ENCODE measurements around the gene ZCCHC24. TPM values are rescaled to one million over a fixed set of nuclear protein-coding genes. Genes with fewer than 3 reads are reported as not detected.

The ZCCHC24 gene
- total RNA-seq, 1 donor from 2014 or later: 1.6 TPM

DNA sequence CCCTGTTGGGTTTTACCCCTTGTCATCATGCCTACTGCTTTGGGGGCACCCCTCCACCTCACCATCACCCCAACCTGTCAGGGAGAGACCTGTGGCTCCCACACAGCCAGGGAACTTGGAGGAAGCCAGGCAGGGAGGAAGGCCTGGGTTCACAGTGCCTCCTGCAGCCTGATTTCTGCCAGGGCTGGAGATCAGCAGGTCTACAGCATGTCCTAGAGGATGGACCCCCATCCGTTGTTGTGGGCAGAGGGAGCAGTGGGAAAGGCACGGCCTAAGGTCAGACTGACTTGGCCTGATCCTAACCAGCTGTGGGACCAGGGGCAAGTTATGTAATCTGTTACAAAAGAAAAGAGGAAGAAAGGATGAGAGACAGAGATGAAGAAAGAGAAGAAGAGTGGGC, 28.2 kb downstream of the ZCCHC24 start:
- no peaks in the 10 kb centered on the region for H3K9me3 Mint-ChIP-seq (ENCODE audit: low read depth)
- no peak for DNase-seq (ENCODE audit: low spot score, unreplicated experiment)
- TF ChIP-seq, protein P1, sequence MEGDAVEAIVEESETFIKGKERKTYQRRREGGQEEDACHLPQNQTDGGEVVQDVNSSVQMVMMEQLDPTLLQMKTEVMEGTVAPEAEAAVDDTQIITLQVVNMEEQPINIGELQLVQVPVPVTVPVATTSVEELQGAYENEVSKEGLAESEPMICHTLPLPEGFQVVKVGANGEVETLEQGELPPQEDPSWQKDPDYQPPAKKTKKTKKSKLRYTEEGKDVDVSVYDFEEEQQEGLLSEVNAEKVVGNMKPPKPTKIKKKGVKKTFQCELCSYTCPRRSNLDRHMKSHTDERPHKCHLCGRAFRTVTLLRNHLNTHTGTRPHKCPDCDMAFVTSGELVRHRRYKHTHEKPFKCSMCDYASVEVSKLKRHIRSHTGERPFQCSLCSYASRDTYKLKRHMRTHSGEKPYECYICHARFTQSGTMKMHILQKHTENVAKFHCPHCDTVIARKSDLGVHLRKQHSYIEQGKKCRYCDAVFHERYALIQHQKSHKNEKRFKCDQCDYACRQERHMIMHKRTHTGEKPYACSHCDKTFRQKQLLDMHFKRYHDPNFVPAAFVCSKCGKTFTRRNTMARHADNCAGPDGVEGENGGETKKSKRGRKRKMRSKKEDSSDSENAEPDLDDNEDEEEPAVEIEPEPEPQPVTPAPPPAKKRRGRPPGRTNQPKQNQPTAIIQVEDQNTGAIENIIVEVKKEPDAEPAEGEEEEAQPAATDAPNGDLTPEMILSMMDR (IDR thresholded peaks at IDR 0.05; ENCODE audit: unreplicated experiment): no peak
- no peak overlapping the region for H3K27ac Mint-ChIP-seq
- no peaks in the 10 kb centered on the region for H3K4me1 Mint-ChIP-seq (ENCODE audit: low read depth)
- H3K36me3 Mint-ChIP-seq (ENCODE audit: insufficient read depth): no peaks in the 10 kb centered on the region
- H3K27me3 Mint-ChIP-seq: no peaks in the 10 kb centered on the region
- H3K4me3 Mint-ChIP-seq (ENCODE audit: low read depth): no peak overlapping the region

DNA sequence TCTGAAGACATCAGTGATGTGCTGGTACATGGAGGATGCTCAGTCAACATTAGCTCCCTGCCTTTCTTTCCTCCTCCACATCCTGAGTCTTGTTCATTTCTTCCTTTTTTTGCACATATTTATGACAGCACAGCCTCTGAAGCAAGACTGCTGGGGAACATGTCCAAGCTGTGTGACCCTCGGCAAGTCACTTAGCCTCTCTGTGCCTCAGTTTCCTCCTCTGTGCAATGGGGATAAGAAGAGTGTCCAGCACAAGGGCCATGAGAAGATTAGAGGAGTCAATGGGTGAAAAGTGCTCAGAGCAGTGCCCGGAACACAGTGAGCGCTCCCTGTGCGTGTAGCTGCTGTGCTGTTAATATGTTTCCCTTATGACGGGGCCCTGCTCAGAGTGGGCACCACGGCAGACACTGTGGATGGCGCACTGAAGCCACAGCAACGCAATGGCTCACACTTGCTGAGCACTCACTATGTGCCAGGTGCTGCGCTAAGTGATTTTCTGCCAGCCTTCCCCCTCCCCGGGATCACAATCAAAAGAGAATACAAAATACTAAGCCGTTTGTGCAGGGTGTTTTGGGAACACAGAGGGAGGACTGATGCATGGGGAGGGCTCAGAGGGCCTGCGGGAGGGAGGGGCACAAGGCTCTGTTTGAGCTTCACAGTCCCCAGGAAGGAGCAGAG, 28.7 kb downstream of the ZCCHC24 start:
- no peak overlapping the region for H3K4me3 Mint-ChIP-seq (ENCODE audit: low read depth)

DNA sequence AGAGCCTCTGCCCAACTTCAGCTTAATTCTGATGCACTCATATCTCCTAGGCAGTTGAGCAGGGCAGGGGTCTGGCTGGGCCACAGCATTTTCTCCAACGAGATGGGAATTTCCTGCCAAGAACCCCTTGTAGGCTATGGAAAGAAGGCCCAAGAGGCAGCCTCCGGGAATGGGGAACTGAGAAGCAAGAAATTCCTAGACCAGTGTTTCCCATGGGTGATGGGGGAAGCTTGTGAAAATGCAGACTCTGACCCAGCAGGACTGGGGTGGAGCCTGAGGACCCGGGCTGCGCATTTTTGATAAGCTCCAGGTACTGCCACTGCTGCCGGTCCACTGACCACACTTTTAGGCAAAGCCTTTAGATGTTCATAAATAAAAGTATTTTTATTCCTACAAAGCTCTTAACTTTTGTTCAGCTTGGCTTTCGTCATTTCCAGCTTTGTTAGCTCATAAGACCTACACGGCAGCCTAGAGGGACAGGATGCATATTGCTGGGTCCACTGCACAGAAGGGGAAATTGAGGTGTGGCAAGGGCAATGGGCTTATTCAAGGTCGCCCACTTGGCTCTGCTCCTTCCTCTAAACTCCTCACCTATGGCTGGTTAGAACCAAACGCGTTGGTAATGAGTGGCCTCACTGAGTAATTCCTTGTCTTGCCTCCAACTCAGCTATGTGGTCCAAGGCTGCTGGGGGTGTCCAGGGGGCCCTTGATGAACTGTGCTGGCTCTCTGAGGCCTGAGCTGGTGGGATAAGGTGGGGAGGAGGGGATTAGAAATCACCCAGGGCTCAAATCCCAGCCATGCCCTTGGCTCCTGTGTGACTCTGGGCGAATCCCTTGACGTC, 29.5 kb downstream of the ZCCHC24 start:
- H3K36me3 Mint-ChIP-seq (ENCODE audit: insufficient read depth): no peaks in the 10 kb centered on the region
- no peak overlapping the region for H3K27ac Mint-ChIP-seq
- H3K4me3 Mint-ChIP-seq (ENCODE audit: low read depth): no peak overlapping the region
- H3K9me3 Mint-ChIP-seq (ENCODE audit: low read depth): no peaks in the 10 kb centered on the region
- no peaks in the 10 kb centered on the region for H3K27me3 Mint-ChIP-seq
- TF ChIP-seq, protein P1 (IDR thresholded peaks at IDR 0.05; ENCODE audit: unreplicated experiment): no peak
- H3K4me1 Mint-ChIP-seq (ENCODE audit: low read depth): no peaks in the 10 kb centered on the region
- DNase-seq (ENCODE audit: low spot score, unreplicated experiment): no peak

More for the DNA sequence above, 28.7 kb downstream of the ZCCHC24 start:
- Mint-ChIP-seq H3K9me3 (ENCODE audit: low read depth) (no peaks in the 10 kb centered on the region), H3K36me3 (ENCODE audit: insufficient read depth) (no peaks in the 10 kb centered on the region), H3K27me3 (no peaks in the 10 kb centered on the region), H3K4me1 (ENCODE audit: low read depth) (no peaks in the 10 kb centered on the region), H3K27ac (no peak overlapping the region)
- no peak for DNase-seq (ENCODE audit: low spot score, unreplicated experiment)
- TF ChIP-seq, protein P1 (IDR thresholded peaks at IDR 0.05; ENCODE audit: unreplicated experiment): no peak

DNA sequence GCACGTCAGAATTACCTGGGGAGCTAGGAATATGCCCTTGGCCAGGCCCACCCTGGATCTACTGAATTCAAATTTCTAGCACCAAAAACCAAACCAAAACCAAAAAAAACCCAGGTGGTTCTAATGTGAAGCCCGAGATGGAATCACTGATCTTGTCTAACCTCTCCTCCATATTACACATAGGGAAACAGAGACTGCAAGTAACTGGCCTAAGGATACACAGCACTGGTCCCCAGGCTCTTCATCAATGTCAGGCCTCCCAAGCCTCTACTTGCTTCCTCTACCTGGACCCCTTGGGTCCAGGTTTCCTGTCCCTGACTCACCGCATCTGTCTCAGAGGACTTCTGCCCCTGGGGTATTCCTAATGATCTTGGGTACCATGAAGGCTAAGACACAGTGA, 30.7 kb downstream of the ZCCHC24 start:
- TF ChIP-seq, protein P1 (IDR thresholded peaks at IDR 0.05; ENCODE audit: unreplicated experiment): no peak
- Mint-ChIP-seq H3K9me3 (ENCODE audit: low read depth) (no peaks in the 10 kb centered on the region), H3K27ac (no peak overlapping the region), H3K36me3 (ENCODE audit: insufficient read depth) (no peaks in the 10 kb centered on the region), H3K4me3 (ENCODE audit: low read depth) (no peak overlapping the region), H3K4me1 (ENCODE audit: low read depth) (no peaks in the 10 kb centered on the region), H3K27me3 (peaks cover 4% of the 10 kb centered on the region)
- no peak for DNase-seq (ENCODE audit: low spot score, unreplicated experiment)

DNA sequence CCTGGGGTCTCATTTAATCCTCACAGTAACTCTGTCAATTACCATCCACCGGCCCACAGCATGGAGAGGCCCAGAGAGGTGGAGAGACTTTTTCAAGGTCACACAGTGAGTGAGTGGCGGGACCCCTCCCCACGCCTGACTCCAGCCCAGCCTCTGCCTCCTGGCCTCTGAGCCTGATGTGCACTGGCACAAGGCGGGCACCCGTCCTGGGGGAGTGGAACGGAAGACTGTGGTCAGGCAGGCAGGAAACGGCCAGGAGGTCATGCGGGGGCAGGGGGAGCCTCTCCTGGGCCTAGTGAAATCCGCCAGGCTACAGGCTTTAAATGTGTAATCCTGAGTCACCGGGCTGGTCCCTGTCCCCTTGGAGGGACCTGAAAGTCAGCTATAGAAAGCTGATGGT, 32.2 kb downstream of the ZCCHC24 start:
- H3K27ac Mint-ChIP-seq: no peak overlapping the region
- H3K9me3 Mint-ChIP-seq (ENCODE audit: low read depth): no peaks in the 10 kb centered on the region
- H3K27me3 Mint-ChIP-seq: peaks cover 12% of the 10 kb centered on the region
- no peak for DNase-seq (ENCODE audit: low spot score, unreplicated experiment)
- no peak overlapping the region for H3K4me3 Mint-ChIP-seq (ENCODE audit: low read depth)
- no peaks in the 10 kb centered on the region for H3K4me1 Mint-ChIP-seq (ENCODE audit: low read depth)
- no peaks in the 10 kb centered on the region for H3K36me3 Mint-ChIP-seq (ENCODE audit: insufficient read depth)
- TF ChIP-seq, protein P1 (IDR thresholded peaks at IDR 0.05; ENCODE audit: unreplicated experiment): no peak

Data from progenitor cell of endocrine pancreas (in vitro differentiated cells).